Dermis microvascular lymphatic vessel endothelial cell (primary cell): Measurements from ENCODE around the gene STAG1. TPM values are rescaled to one million over a fixed set of nuclear protein-coding genes. Genes with fewer than 3 reads are reported as not detected.
A peak's percentile ranks its signal among the peaks of the same experiment; 100 is the strongest.
"Not testable (repeated sequence)": the region's sequence is repeated elsewhere in the genome, so short reads cannot be mapped to it uniquely, and the experiment has no call there.

ENCODE experiments used
- DNase-seq, 2 donors: peaks; one replicate each; pipeline versions ENCODE4 v3.0.0 to v3.0.0-alpha.2; 2010; ENCODE audit warnings: low read depth in 2 of 2
- total RNA-seq: library from RNA; depleted of rRNA; stranded (reverse); fragments of >200 nt; gene quantifications from 2 replicates; pipeline ENCODE4 v1.2.1, GENCODE V29; 2014

The STAG1 gene
- total RNA-seq, 1 donor from 2014 or later: 22.3 TPM

- no peak for DNase-seq
Observed at GRCh38 chr3:136602818-136603217, 149.4 kb downstream of the STAG1 start.

GRCh38 chr3:136595913-136596697, 156.1 kb downstream of the STAG1 start:
- DNase-seq: no peak

- DNase-seq: no peak
Observed at GRCh38 chr3:136586580-136586979, 165.6 kb downstream of the STAG1 start.

GRCh38 chr3:136584728-136585127, 167.4 kb downstream of the STAG1 start:
- no peak for DNase-seq

- DNase-seq: no peak
Observed at GRCh38 chr3:136583823-136584222, 168.4 kb downstream of the STAG1 start.

GRCh38 chr3:136577791-136578190, 174.4 kb downstream of the STAG1 start:
- DNase-seq: no peak

- no peak for DNase-seq
Observed at GRCh38 chr3:136576279-136577009, 175.7 kb downstream of the STAG1 start.

GRCh38 chr3:136567599-136568188, 184.5 kb downstream of the STAG1 start:
- DNase-seq: no peak

- not testable (repeated sequence) for DNase-seq
Observed at GRCh38 chr3:136564962-136565361, 187.2 kb downstream of the STAG1 start.

GRCh38 chr3:136562026-136562425, 190.2 kb downstream of the STAG1 start:
- no peak for DNase-seq

- no peak for DNase-seq
Observed at GRCh38 chr3:136559896-136560295, 192.3 kb downstream of the STAG1 start.

GRCh38 chr3:136549461-136549860, 202.7 kb downstream of the STAG1 start:
- not testable (repeated sequence) for DNase-seq

- DNase-seq: peak in 1 of 2 donors; percentile 30
Observed at GRCh38 chr3:136547293-136547692, 204.9 kb downstream of the STAG1 start.

- peak in 1 of 2 donors; percentile 26 for DNase-seq
Observed at GRCh38 chr3:136546720-136547119, 205.5 kb downstream of the STAG1 start.

- peak; percentile 4 to 30 for DNase-seq
Observed at GRCh38 chr3:136545664-136546268, 206.4 kb downstream of the STAG1 start.

- DNase-seq: no peak
Observed at GRCh38 chr3:136544532-136544931, 207.6 kb downstream of the STAG1 start.

GRCh38 chr3:136543385-136543784, 208.8 kb downstream of the STAG1 start:
- peak in 1 of 2 donors; percentile 62 for DNase-seq

GRCh38 chr3:136535906-136536305, 216.3 kb downstream of the STAG1 start:
- DNase-seq: no peak

GRCh38 chr3:136532766-136533165, 219.4 kb downstream of the STAG1 start:
- no peak for DNase-seq

GRCh38 chr3:136518102-136518501, 234.1 kb downstream of the STAG1 start:
- no peak for DNase-seq

GRCh38 chr3:136516656-136517055, 235.5 kb downstream of the STAG1 start:
- DNase-seq: no peak

GRCh38 chr3:136516095-136516494, 236.1 kb downstream of the STAG1 start:
- no peak for DNase-seq
